Camera-type eye (tissue), 1 donor: ENCODE measurements around the gene CLEC3A. TPM values are rescaled to one million over a fixed set of nuclear protein-coding genes. Genes with fewer than 3 reads are reported as not detected.

Source experiments
- total RNA-seq: library from RNA; depleted of rRNA; stranded (reverse); fragments of >200 nt; gene quantifications from one replicate; pipeline ENCODE4 v1.2.3, GENCODE V29; 2014

The CLEC3A gene
- total RNA-seq: not detected

DNA sequence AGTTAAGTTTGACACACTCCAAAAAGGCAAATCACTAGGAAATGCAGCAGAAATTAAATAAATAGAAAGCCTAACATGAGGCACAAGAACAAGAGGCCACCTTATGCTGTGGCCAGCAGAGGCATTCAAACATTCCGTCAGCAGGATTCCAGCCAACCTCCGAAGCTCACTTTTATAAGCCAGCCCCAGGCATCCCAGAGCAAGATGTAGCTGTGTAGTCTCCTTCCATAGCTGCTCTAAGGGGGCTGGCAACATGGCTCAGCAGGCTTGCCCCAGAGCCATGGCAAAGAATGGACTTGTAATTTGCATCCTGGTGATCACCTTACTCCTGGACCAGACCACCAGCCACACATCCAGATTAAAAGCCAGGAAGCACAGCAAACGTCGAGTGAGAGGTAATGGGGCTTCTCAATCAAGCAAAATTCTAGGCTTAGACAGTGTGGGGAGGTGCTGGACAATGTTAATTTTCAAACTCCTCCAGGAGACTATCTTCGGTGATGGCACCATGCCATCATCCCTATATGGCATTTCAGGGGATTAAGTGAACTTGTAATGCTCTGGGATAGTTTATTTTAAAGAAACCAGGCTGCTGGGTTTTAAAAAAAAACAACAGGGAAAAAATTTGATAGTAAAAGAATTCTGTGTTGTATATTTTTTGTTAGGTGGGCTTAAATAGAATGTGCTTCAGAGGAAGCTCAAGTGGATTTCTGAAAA is at the start of gene CLEC3A:
TSS of gene CLEC3A (plus strand) at position 202 of the 714 bp plus-strand sequence. CDS start at position 281, 79 bp downstream.

Other genes starting within 250 kb of the CLEC3A start
- 29.2 TPM for gene VAT1L, start 234.0 kb upstream of the CLEC3A start, total RNA-seq
- 120 TPM for gene WWOX, start 77.1 kb downstream of the CLEC3A start, total RNA-seq